ACC112 (cell line): Measurements from ENCODE around the gene ACACA.
A peak's percentile ranks its signal among the peaks of the same experiment; 100 is the strongest.
"Not testable (repeated sequence)": the region's sequence is repeated elsewhere in the genome, so short reads cannot be mapped to it uniquely, and the experiment has no call there.

Experiments
- H2AFZ ChIP-seq: fragments of 200-600 bp; sonication (generic); one replicate; pipeline ENCODE4 v1.6.0; 2017; ENCODE audit warnings: antibody characterized with exemption, low read length; ENCODE audit not compliant: unreplicated experiment
- H3K27ac ChIP-seq: fragments of 200-600 bp; sonication (generic); 2 replicates; pipeline ENCODE4 v1.5.1; 2014; ENCODE audit warnings: low read depth, mild to moderate bottlenecking, antibody characterized with exemption, low read length, moderate library complexity
- H3K27me3 ChIP-seq: fragments of 200-600 bp; sonication (generic); 2 replicates; pipeline ENCODE4 v1.6.1; 2014; ENCODE audit warnings: mild to moderate bottlenecking, antibody characterized with exemption, low read length, moderate library complexity, mixed read lengths; ENCODE audit not compliant: insufficient read depth
- H3K36me3 ChIP-seq: fragments of 200-600 bp; sonication (generic); 2 replicates; pipeline ENCODE4 v1.6.1; 2016; ENCODE audit warnings: mild to moderate bottlenecking, antibody characterized with exemption, low read length, moderate library complexity, mixed read lengths; ENCODE audit not compliant: insufficient read depth
- H3K4me1 ChIP-seq: fragments of 200-600 bp; sonication (generic); one replicate; pipeline ENCODE4 v1.6.1; 2016; ENCODE audit warnings: low read length, mixed read lengths; ENCODE audit not compliant: insufficient read depth, unreplicated experiment, control insufficient read depth
- H3K4me3 ChIP-seq: fragments of 200-600 bp; sonication (generic); 2 replicates; pipeline ENCODE4 v1.5.1; 2014; ENCODE audit warnings: mild to moderate bottlenecking, low read depth, low read length
- H3K79me2 ChIP-seq: fragments of 200-600 bp; sonication (generic); one replicate; pipeline ENCODE4 v1.6.0; 2016; ENCODE audit warnings: low read length; ENCODE audit not compliant: control insufficient read depth, unreplicated experiment, insufficient read depth

ACACA gene

GRCh38 chr17:37373530-37374159 lies 33.0 kb downstream of the ACACA start:
- Histone ChIP-seq H2AFZ (no peak overlapping the region), H3K36me3 (no peaks in the 10 kb centered on the region), H3K79me2 (no peaks in the 10 kb centered on the region), H3K4me1 (peaks cover 8% of the 10 kb centered on the region), H3K4me3 (no peak overlapping the region), H3K27ac (no peak overlapping the region), H3K27me3 (no peaks in the 10 kb centered on the region)

GRCh38 chr17:37368577-37368976 lies 38.1 kb downstream of the ACACA start:
- Histone ChIP-seq H3K4me3 (no peak overlapping the region), H3K79me2 (no peaks in the 10 kb centered on the region), H3K27me3 (no peaks in the 10 kb centered on the region), H3K27ac (no peak overlapping the region), H3K4me1 (peaks cover 10% of the 10 kb centered on the region), H3K36me3 (no peaks in the 10 kb centered on the region), H2AFZ (no peak overlapping the region)

- Histone ChIP-seq H3K27me3 (no peaks in the 10 kb centered on the region), H2AFZ (no peak overlapping the region), H3K27ac (no peak overlapping the region), H3K79me2 (no peaks in the 10 kb centered on the region), H3K36me3 (no peaks in the 10 kb centered on the region), H3K4me1 (peaks cover 15% of the 10 kb centered on the region), H3K4me3 (no peak overlapping the region)
Observed at GRCh38 chr17:37365589-37365988, 41.0 kb downstream of the ACACA start.

- Histone ChIP-seq H3K27me3 (no peaks in the 10 kb centered on the region), H3K4me3 (no peak overlapping the region), H3K79me2 (peaks cover 24% of the 10 kb centered on the region), H2AFZ (no peak overlapping the region), H3K27ac (no peak overlapping the region), H3K36me3 (no peaks in the 10 kb centered on the region), H3K4me1 (peaks cover 26% of the 10 kb centered on the region)
Observed at GRCh38 chr17:37361543-37361942, 45.1 kb downstream of the ACACA start.

- H3K27ac ChIP-seq = no peak overlapping the region
Observed at GRCh38 chr17:37360632-37361031, 46.0 kb downstream of the ACACA start.

GRCh38 chr17:37359682-37360188 lies 46.9 kb downstream of the ACACA start:
- H3K79me2 ChIP-seq = peaks cover 26% of the 10 kb centered on the region
- H3K27me3 ChIP-seq = no peaks in the 10 kb centered on the region
- peaks cover 26% of the 10 kb centered on the region for H3K4me1 ChIP-seq
- peak overlapping the region; percentile 69 for H3K27ac ChIP-seq
- H2AFZ ChIP-seq = peak overlapping the region; percentile 87
- H3K4me3 ChIP-seq = peak overlapping the region; percentile 87
- no peaks in the 10 kb centered on the region for H3K36me3 ChIP-seq

More at GRCh38 chr17:37360632-37361031, 46.0 kb downstream of the ACACA start:
- Histone ChIP-seq H3K4me3 (no peak overlapping the region), H3K4me1 (peaks cover 26% of the 10 kb centered on the region), H2AFZ (no peak overlapping the region), H3K36me3 (no peaks in the 10 kb centered on the region), H3K79me2 (peaks cover 26% of the 10 kb centered on the region), H3K27me3 (no peaks in the 10 kb centered on the region)

GRCh38 chr17:37358830-37359681 lies 47.6 kb downstream of the ACACA start:
- Histone ChIP-seq H3K27ac (peak overlapping the region; percentile 69), H3K79me2 (peaks cover 31% of the 10 kb centered on the region), H3K27me3 (no peaks in the 10 kb centered on the region), H3K36me3 (no peaks in the 10 kb centered on the region), H3K4me3 (peak overlapping the region; percentile 87), H2AFZ (peak overlapping the region; percentile 87), H3K4me1 (peaks cover 26% of the 10 kb centered on the region)

GRCh38 chr17:37358098-37358829 lies 48.4 kb downstream of the ACACA start:
- Histone ChIP-seq H2AFZ (peak overlapping the region; percentile 45), H3K27me3 (no peaks in the 10 kb centered on the region), H3K4me1 (peaks cover 26% of the 10 kb centered on the region), H3K79me2 (peaks cover 31% of the 10 kb centered on the region), H3K27ac (peak overlapping the region; percentile 35; the same call in 1 of the 2 replicates), H3K4me3 (peak overlapping the region; percentile 87), H3K36me3 (no peaks in the 10 kb centered on the region)

DNA sequence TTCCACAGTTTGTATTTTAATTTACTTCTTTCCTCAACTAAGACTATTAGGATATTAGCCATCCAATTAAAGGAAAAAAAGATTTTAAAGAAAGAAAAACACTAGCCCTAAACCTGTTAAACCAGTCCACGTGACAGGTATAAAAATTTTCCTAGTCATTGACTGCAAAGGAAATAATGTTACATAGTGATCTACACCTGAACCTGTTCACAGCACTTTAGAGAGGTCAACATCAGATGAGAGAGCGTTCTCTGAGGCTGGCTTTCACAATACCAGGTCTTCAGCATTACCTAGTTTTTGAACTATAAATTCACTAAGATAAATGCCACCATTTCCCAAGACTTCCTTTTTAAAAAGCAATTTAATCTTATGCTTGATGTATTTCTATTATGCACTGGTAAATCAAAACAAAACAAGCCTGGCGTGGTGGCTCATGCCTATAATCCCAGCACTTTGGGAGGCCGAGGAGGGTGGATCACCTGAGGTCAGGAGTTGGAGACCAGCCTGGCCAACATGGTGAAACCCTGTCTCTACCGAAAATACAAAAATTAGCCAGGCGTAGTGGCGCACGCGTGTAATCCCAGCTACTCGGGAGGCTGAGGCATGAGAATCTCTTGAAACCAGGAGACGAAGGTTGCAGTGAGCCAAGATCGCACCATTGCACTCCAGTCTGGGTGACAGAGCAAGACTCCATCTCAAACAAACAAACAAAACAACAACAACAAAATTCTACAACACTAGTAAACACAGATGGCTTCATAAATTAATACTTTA lies 49.7 kb downstream of the ACACA start:
- peaks cover 35% of the 10 kb centered on the region for H3K79me2 ChIP-seq
- peak overlapping the region; percentile 87 for H3K4me3 ChIP-seq
- not testable (repeated sequence) for H3K27ac ChIP-seq

DNA sequence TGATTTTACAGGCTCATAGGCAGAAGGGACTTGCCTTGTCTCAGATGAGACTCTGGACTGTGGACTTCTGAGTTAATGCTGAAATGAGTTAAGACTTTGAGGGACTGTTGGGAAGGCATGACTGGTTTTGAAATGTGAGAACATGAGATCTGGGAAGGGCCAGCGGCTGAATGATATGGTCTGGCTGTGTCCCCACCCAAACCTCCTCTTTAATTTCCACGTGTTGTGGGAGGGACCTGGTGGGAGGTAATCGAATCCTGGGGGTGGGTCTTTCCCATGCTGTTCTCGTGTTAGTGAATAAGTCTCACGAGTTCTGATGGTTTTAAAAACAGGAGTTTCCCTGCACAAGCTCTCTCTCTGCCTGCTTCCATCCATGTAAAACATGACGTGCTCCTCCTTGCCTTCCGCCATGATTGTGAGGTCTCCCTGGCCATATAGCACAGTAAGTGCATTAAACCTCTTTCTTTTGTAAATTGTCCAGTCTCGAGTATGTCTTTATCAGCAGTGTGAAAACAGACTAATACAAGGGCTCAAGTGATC lies 59.7 kb downstream of the ACACA start:
- not testable (repeated sequence) for H3K36me3 ChIP-seq, H2AFZ ChIP-seq, H3K27me3 ChIP-seq, H3K27ac ChIP-seq, H3K4me1 ChIP-seq, H3K4me3 ChIP-seq
- H3K79me2 ChIP-seq = peaks cover 23% of the 10 kb centered on the region

More for the DNA sequence above, 49.7 kb downstream of the ACACA start:
- H3K4me1 ChIP-seq = peaks cover 26% of the 10 kb centered on the region
- not testable (repeated sequence) for H2AFZ ChIP-seq, H3K27me3 ChIP-seq, H3K36me3 ChIP-seq
